HUES64 (cell line): ENCODE measurements around the gene TMEM140.

ENCODE experiments used
- H3K27ac ChIP-seq: 2 replicates; pipeline ENCODE4 v1.7.0; 2013; ENCODE audit warnings: low read depth, low read length, inconsistent platforms
- H3K27me3 ChIP-seq: 2 replicates; pipeline ENCODE4 v1.6.1; 2013; ENCODE audit warnings: mild to moderate bottlenecking, low read length; ENCODE audit not compliant: insufficient read depth
- H3K36me3 ChIP-seq: 2 replicates; pipeline ENCODE4 v1.6.1; 2013; ENCODE audit warnings: mild to moderate bottlenecking, low read length; ENCODE audit not compliant: insufficient read depth
- H3K4me1 ChIP-seq: 2 replicates; pipeline ENCODE4 v1.6.1; 2013; ENCODE audit warnings: mild to moderate bottlenecking, low read length, moderate library complexity; ENCODE audit not compliant: insufficient read depth
- H3K4me3 ChIP-seq: 2 replicates; pipeline ENCODE4 v1.5.1; 2013; ENCODE audit warnings: mild to moderate bottlenecking, low read length, moderate library complexity
- H3K9ac ChIP-seq: 2 replicates; pipeline ENCODE4 v1.6.1; 2013; ENCODE audit warnings: mild to moderate bottlenecking, low read depth, low read length
- H3K9me3 ChIP-seq: 2 replicates; pipeline ENCODE4 v1.6.1; 2013; ENCODE audit warnings: low read depth, low read length; ENCODE audit not compliant: insufficient read depth
- whole genome bisulfite sequencing: fragments of 150-250, 120-280 bp; methylation state at CpG from one replicate; pipeline ENCODE4 v1.1.7; 2013; ENCODE audit warnings: missing lambda C conversion rate; 5-methylcytosine and 5-hydroxymethylcytosine counted together

TMEM140 gene

DNA sequence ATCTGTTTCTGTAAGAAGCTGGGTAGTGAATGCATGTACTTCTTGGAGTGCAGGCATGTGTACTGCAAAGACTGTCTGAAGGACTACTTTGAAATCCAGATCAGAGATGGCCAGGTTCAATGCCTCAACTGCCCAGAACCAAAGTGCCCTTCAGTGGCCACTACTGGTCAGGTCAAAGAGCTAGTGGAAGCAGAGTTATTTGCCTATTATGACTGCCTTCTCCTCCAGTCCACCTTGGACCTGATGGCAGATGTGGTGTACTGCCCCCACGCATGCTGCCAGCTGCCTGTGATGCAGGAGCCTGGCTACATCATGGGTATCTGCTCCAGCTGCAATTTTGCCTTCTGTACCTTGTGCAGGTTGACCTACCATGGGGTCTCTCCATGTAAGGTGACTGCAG, 18.9 kb upstream of the TMEM140 start:
- no peak overlapping the region for H3K27ac ChIP-seq
- H3K4me3 ChIP-seq, result no peak overlapping the region
- no peaks in the 10 kb centered on the region for H3K4me1 ChIP-seq
- no peaks in the 10 kb centered on the region for H3K27me3 ChIP-seq
- no peaks in the 10 kb centered on the region for H3K9me3 ChIP-seq
- no peak overlapping the region for H3K9ac ChIP-seq
- no peaks in the 10 kb centered on the region for H3K36me3 ChIP-seq
- 95% methylated on average over 1 of the region's 1 CpG for WGBS

DNA sequence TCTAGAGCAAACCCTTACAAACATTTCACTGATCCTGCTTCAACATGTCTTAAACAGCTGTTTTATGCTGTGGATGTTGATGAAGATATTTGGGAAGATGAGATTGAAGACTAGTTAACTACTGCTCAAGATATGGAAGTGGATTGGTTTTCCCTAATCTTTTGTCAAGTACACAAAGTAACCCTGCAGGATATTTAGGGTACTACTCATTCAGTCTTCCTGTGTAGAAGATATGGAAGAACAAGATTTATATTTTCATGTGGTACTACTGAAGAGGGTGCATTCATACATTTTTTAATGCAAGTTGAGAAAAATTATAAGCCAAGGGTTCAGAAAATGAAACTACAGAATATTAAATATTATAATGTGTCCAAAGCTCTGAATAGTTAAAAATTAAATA, 18.3 kb upstream of the TMEM140 start:
- H3K4me3 ChIP-seq, result no peak overlapping the region
- H3K9ac ChIP-seq, result no peak overlapping the region
- no peaks in the 10 kb centered on the region for H3K4me1 ChIP-seq
- H3K36me3 ChIP-seq, result no peaks in the 10 kb centered on the region
- no peak overlapping the region for H3K27ac ChIP-seq
- H3K27me3 ChIP-seq, result no peaks in the 10 kb centered on the region
- H3K9me3 ChIP-seq, result no peaks in the 10 kb centered on the region

DNA sequence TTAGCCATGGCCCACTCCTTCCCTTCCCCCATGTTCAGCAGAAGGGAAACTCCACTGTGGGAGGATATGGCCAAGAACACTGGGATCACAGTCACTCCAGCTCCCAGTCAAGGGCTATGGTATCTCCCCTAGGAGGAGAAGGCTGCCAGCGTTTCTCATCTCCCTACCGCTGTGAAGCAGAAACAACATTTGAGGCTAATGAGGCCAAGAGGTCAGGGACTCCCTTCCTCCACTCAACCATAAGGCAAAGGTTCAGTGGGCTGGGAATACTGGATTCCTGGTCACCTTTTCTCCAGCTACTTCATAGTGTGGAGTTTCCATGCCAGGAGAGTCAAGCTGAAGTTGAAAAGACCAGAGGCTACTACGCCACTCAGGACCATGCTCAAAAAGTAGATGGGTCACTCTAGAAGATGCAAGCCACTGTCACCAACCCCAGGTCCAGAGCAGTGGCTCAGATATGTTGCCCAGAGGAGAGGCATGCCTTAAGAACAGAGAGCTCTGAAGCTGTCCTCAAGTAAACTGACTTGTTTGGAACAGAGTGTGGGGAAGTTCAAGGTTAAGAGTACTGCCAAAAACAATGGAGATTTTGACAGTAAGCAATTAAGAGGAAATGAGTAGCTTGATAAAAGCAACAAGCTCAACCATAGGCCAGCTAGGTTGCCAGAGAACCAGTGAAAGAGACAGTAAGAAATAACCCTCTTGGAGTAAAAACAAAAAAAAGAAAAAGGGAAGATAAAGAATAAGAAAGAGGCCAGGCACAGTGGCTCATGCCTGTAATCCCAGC, 3.8 kb upstream of the TMEM140 start:
- no peak overlapping the region for H3K27ac ChIP-seq
- H3K9me3 ChIP-seq, result no peaks in the 10 kb centered on the region
- 92% methylated on average over 3 of the region's 3 CpGs for WGBS
- no peaks in the 10 kb centered on the region for H3K27me3 ChIP-seq
- H3K9ac ChIP-seq, result no peak overlapping the region
- H3K36me3 ChIP-seq, result no peaks in the 10 kb centered on the region
- H3K4me3 ChIP-seq, result no peak overlapping the region
- 0 out of 2 replicates have a peak, but pooled peaks cover 4% of the 10 kb centered on the region for H3K4me1 ChIP-seq

DNA sequence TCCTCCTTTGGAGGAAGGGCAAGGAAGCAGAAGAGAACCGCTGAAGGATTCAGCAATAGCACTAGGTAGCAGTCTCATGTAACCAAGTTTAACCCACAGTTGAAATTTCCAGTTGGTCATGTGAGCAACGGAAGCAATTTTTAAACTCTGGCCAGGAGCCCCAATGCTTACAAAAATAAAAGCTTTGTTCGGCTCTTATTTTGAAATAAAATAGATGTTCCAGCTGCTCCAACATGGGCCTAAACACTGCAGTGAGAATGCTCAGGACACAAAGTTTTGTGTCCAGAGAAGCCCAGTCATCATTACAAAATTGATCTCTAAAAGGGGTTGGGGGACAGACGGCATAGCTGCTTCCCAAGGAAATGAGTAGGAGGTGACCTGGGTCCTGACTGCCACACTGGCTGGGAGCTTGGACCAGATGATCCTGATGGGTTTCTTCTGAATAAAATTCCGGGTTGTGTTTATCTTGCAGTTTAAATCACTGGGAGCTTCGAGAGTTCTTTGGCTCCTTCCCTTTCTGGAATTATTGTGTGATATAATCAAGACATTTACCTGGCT, 452 bp upstream of the TMEM140 start:
- no peak overlapping the region for H3K4me3 ChIP-seq

DNA sequence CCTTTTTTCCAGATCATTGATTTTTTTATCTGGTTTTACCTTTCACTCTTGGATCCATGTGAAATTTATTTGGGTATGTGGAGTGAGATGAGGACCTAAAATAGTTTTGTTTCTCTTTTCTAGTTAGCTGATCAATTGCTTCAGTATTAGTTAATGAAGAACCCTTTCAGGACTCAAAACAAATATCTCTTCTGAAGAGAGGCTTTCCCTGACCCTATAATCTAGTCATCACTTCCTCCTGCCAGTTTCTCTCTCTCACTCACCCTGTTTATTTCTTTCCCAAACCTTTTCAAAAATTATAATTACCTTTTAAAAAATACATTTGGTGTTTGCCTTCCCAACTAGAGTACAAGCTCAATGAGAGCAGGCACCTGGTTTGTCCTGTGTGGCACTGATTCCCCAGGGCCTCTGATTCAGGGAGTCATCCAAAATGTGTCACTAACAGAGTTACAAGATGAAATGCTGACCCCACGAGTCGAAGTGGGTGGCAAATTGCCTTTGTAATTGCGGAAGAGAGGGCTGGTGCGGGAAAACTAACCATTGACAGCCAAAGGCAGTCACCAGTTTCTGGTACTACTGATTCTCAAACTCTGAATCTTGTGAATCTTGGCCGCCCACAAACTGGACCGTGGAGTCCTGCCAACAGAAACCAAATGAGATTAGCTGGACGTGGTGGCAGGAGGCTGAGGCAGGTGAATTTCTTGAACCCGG, 2.4 kb downstream of the TMEM140 start:
- peaks cover under 1% of the 10 kb centered on the region; the same call in 1 of the 2 replicates for H3K9me3 ChIP-seq
- 0 out of 2 replicates have a peak, but pooled peaks cover 4% of the 10 kb centered on the region for H3K4me1 ChIP-seq
- no peak overlapping the region for H3K4me3 ChIP-seq
- no peaks in the 10 kb centered on the region for H3K27me3 ChIP-seq
- H3K9ac ChIP-seq, result no peak overlapping the region
- H3K36me3 ChIP-seq, result no peaks in the 10 kb centered on the region
- H3K27ac ChIP-seq, result no peak overlapping the region
- 89% methylated on average over 8 of the region's 8 CpGs for WGBS

More for the DNA sequence above, 452 bp upstream of the TMEM140 start:
- H3K4me1 ChIP-seq, result 0 out of 2 replicates have a peak, but pooled peaks cover 4% of the 10 kb centered on the region
- no peaks in the 10 kb centered on the region for H3K36me3 ChIP-seq
- H3K9me3 ChIP-seq, result no peaks in the 10 kb centered on the region
- H3K27ac ChIP-seq, result no peak overlapping the region
- no peaks in the 10 kb centered on the region for H3K27me3 ChIP-seq
- 91% methylated on average over 6 of the region's 6 CpGs for WGBS
- no peak overlapping the region for H3K9ac ChIP-seq

DNA sequence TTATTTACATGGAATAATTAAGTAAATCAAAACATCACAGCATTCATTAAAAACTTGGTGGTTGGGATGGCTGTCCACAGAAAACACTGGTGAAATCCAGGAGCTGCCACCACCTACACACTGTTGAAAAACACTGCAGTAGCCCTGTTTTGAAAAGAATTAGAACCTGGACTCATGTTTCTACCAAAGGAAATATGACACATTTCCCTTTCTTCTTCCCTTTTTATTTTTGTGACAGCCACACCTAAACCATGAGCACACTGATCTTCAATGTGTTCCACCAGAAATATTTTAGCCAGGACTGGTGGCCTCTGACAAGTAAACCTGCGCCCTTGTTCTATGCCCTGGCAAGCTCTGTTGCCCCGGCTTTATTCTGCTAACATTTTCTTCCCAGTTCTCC, 3.3 kb downstream of the TMEM140 start:
- Histone ChIP-seq H3K4me1 (0 out of 2 replicates have a peak, but pooled peaks cover 4% of the 10 kb centered on the region), H3K9ac (no peak overlapping the region), H3K27me3 (no peaks in the 10 kb centered on the region), H3K9me3 (peaks cover 9% of the 10 kb centered on the region; the same call in 1 of the 2 replicates), H3K4me3 (no peak overlapping the region), H3K27ac (no peak overlapping the region), H3K36me3 (no peaks in the 10 kb centered on the region)
- WGBS, result 96% methylated on average over 2 of the region's 2 CpGs

DNA sequence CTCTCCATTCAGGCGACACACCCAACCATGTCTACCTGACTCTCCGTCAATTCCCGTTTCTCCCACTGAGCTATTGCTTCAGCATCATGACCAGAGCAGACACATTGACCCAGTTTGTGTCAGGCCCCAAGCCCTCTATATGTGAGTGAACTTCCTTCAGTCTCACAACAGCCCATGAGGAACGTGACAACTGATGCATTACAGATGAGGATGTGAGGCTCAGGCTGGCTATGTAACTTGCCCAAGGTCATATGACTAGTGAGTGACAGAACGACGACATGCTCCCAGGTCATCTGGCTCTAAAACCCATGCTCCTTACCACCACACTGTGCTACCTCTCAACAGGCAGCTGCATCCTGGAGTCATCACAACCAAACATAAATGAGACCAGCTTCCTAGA, 3.7 kb downstream of the TMEM140 start:
- no peak overlapping the region for H3K4me3 ChIP-seq
- H3K9ac ChIP-seq, result no peak overlapping the region
- H3K27me3 ChIP-seq, result no peaks in the 10 kb centered on the region
- 77% methylated on average over 6 of the region's 6 CpGs for WGBS
- no peak overlapping the region for H3K27ac ChIP-seq
- no peaks in the 10 kb centered on the region for H3K36me3 ChIP-seq
- 0 out of 2 replicates have a peak, but pooled peaks cover 4% of the 10 kb centered on the region for H3K4me1 ChIP-seq
- peaks cover 12% of the 10 kb centered on the region; the same call in 1 of the 2 replicates for H3K9me3 ChIP-seq

DNA sequence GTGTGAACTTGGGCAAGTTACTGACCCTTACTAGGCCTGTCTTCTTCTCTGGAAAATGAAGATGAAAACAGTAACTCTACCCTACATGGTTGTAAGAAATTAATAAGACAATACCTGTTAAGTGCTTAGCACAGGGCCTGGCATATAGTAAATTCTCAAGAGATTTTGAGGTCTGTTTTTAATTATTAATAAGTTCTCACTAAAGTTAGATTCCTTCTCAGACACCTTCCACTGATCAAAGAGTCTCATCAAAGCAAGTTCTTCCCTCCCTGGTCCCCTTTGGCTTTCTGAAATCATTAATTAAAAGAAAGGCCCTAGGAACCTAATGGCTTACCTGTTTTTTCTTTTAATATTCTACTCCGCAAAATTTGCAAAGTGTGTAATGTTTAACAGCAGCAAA, 4.6 kb downstream of the TMEM140 start:
- Histone ChIP-seq H3K4me1 (0 out of 2 replicates have a peak, but pooled peaks cover 2% of the 10 kb centered on the region), H3K4me3 (no peak overlapping the region), H3K9me3 (peaks cover 15% of the 10 kb centered on the region), H3K9ac (no peak overlapping the region), H3K27me3 (no peaks in the 10 kb centered on the region), H3K27ac (no peak overlapping the region), H3K36me3 (0 out of 2 replicates have a peak, but pooled peaks cover 3% of the 10 kb centered on the region)
- 100% methylated on average over 1 of the region's 1 CpG for WGBS

DNA sequence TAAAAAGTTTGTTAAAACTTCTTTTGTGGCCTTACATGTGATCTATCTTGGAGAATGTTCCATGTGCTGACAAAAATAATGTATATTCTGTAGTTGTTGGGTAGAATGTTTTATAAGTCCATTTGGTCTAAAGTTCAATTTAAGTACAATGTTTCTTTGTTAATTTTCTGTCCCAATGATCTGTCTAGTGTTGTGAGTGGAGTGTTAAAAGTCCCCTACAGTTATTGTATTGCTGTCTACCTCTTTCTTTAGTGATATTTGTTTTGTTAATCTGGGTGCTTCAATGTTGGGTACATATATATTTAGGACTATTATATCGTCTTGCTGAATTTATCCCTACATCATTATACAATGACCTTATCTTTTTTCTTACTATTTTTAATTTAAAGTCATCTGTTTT, 6.9 kb downstream of the TMEM140 start:
- Histone ChIP-seq H3K27ac (no peak overlapping the region), H3K9me3 (peaks cover 15% of the 10 kb centered on the region), H3K36me3 (0 out of 2 replicates have a peak, but pooled peaks cover 3% of the 10 kb centered on the region), H3K4me3 (no peak overlapping the region), H3K27me3 (no peaks in the 10 kb centered on the region), H3K4me1 (peaks cover 8% of the 10 kb centered on the region), H3K9ac (no peak overlapping the region)
- no CpG with 5 or more reads among the region's 1 CpG for WGBS

DNA sequence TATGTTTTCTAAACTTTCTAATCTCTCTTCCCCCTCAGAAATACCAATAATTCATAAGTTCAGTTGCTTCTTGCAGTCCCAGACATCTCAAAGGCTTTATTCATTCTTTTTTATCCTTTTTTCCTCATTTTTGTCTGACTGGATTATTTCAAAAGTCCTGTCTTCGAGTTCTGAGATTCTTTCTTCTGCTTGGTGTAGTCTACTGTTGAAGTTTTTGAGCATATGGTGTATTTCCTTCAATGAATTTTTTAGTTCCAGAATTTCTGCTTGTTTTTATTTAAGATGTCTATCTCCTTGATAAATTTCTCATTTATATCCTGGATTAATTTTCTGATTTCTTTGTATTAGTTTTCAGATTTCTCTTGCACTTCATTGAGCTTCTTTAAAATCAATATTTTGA, 8.4 kb downstream of the TMEM140 start:
- Histone ChIP-seq H3K27ac (no peak overlapping the region), H3K4me1 (peaks cover 23% of the 10 kb centered on the region), H3K9ac (no peak overlapping the region), H3K36me3 (0 out of 2 replicates have a peak, but pooled peaks cover 3% of the 10 kb centered on the region), H3K4me3 (no peak overlapping the region), H3K27me3 (no peaks in the 10 kb centered on the region), H3K9me3 (peaks cover 15% of the 10 kb centered on the region)
- 90% methylated on average over 1 of the region's 1 CpG for whole genome bisulfite sequencing

DNA sequence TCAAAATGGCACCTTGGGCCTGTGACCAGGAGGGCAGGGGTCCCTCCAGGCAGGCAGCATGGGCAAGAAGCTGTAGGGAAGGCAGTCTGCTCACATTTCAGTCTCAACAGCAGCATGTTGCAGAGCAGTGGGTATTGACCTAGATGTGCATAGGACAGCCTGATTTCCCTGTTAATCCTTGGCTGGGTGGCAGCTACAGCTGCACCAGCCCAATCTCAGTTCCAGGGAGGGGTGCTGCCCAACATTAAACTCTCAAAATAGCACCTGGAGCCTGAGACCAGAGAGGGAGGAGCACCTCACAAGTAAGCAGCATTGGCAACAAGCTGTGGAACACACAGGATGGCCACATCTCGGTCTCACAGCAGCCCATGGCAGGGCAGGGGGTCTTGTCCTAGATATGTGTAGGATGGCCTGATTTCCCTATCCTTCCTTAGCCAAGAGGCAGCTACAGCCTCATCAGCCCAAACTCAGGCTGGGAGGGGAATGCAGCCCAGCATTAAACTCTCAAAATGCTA, 10.3 kb downstream of the TMEM140 start:
- no peak overlapping the region for H3K27ac ChIP-seq
- no peak overlapping the region for H3K4me3 ChIP-seq
- no peak overlapping the region for H3K9ac ChIP-seq
- peaks cover 23% of the 10 kb centered on the region for H3K4me1 ChIP-seq
- H3K36me3 ChIP-seq, result peaks cover 8% of the 10 kb centered on the region; the same call in 1 of the 2 replicates
- peaks cover 22% of the 10 kb centered on the region for H3K9me3 ChIP-seq
- WGBS, result 88% methylated on average over 1 of the region's 1 CpG
- H3K27me3 ChIP-seq, result no peaks in the 10 kb centered on the region
